Measurements from ENCODE around the gene KIF26A. TPM values are rescaled to one million over a fixed set of nuclear protein-coding genes. Genes with fewer than 3 reads are reported as not detected.

The KIF26A gene
- total and polyA plus RNA-seq, 2 experiments from 2014 or later: 5.6 to 103 TPM

- Mint-ChIP-seq H3K4me3 (no peak overlapping the region), H3K27ac (no peak overlapping the region), H3K36me3 (ENCODE audit: low read depth) (no peaks in the 10 kb centered on the region; the same call in 2 of the 3 replicates), H3K4me1 (peaks cover 34% of the 10 kb centered on the region), H3K27me3 (ENCODE audit: insufficient read depth, low read depth, poor library complexity) (peaks cover 13% of the 10 kb centered on the region), H3K9me3 (no peaks in the 10 kb centered on the region)
- H3K27ac ChIP-seq (ENCODE audit: low read depth): no peak overlapping the region
- no peak for TF ChIP-seq NANOG (IDR thresholded peaks at IDR 0.05; ENCODE audit: borderline replicate concordance)
- TF ChIP-seq JUNB (IDR thresholded peaks at IDR 0.05; ENCODE audit: unreplicated experiment): no peak
- TF ChIP-seq EZH2 (IDR thresholded peaks at IDR 0.05; ENCODE audit: low read depth, unreplicated experiment): no peak
- no peak for TF ChIP-seq ZNF331 (CRISPR knock-in tag; IDR thresholded peaks at IDR 0.05; ENCODE audit: low read depth)
- no peak for TF ChIP-seq ZNF462 (CRISPR knock-in tag; IDR thresholded peaks at IDR 0.05)
- TF ChIP-seq EZH2phosphoT487 (IDR thresholded peaks at IDR 0.05; ENCODE audit: unreplicated experiment): no peak
- no peak for TF ChIP-seq ZNF114 (CRISPR knock-in tag; IDR thresholded peaks at IDR 0.05)
- no peak for TF ChIP-seq POLR2AphosphoS5 (IDR thresholded peaks at IDR 0.05; ENCODE audit: low read depth)
- TF ChIP-seq, protein P1, sequence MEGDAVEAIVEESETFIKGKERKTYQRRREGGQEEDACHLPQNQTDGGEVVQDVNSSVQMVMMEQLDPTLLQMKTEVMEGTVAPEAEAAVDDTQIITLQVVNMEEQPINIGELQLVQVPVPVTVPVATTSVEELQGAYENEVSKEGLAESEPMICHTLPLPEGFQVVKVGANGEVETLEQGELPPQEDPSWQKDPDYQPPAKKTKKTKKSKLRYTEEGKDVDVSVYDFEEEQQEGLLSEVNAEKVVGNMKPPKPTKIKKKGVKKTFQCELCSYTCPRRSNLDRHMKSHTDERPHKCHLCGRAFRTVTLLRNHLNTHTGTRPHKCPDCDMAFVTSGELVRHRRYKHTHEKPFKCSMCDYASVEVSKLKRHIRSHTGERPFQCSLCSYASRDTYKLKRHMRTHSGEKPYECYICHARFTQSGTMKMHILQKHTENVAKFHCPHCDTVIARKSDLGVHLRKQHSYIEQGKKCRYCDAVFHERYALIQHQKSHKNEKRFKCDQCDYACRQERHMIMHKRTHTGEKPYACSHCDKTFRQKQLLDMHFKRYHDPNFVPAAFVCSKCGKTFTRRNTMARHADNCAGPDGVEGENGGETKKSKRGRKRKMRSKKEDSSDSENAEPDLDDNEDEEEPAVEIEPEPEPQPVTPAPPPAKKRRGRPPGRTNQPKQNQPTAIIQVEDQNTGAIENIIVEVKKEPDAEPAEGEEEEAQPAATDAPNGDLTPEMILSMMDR (conservative IDR thresholded peaks at IDR 0.05; ENCODE audit: low read depth in 2 of 2): no peak
- TF ChIP-seq, protein P2, sequence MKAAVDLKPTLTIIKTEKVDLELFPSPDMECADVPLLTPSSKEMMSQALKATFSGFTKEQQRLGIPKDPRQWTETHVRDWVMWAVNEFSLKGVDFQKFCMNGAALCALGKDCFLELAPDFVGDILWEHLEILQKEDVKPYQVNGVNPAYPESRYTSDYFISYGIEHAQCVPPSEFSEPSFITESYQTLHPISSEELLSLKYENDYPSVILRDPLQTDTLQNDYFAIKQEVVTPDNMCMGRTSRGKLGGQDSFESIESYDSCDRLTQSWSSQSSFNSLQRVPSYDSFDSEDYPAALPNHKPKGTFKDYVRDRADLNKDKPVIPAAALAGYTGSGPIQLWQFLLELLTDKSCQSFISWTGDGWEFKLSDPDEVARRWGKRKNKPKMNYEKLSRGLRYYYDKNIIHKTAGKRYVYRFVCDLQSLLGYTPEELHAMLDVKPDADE (IDR thresholded peaks at IDR 0.05): no peak
- no peak for TF ChIP-seq REST (IDR thresholded peaks at IDR 0.05; ENCODE audit: unreplicated experiment)
- no peak for TF ChIP-seq CREB1 (CRISPR knock-in tag; IDR thresholded peaks at IDR 0.05; ENCODE audit: low read depth)
- no peak for TF ChIP-seq STAT1 (IDR thresholded peaks at IDR 0.05; ENCODE audit: unreplicated experiment)
- peaks cover 13% of the 10 kb centered on the region for H3K4me1 ChIP-seq (ENCODE audit: insufficient read depth)
- H3K9me2 ChIP-seq (ENCODE audit: insufficient read depth): no peaks in the 10 kb centered on the region
- H3K4me2 ChIP-seq: no peak overlapping the region
- H3K4me3 ChIP-seq: no peak overlapping the region
- ATAC-seq: no peak
- no peaks in the 10 kb centered on the region for H3F3A ChIP-seq (replicated peaks; ENCODE audit: low read depth)
- H3K36me3 ChIP-seq (ENCODE audit: insufficient read depth): no peaks in the 10 kb centered on the region
- peaks cover 4% of the 10 kb centered on the region; the same call in 1 of the 2 replicates for H3K27me3 ChIP-seq (ENCODE audit: insufficient read depth)
- no peak for DNase-seq (ENCODE audit: low spot score)
- peaks cover 86% of the 10 kb centered on the region for H3K79me2 ChIP-seq (replicated peaks; ENCODE audit: insufficient read depth)
- no peak overlapping the region for H2AFZ ChIP-seq
- peaks cover 4% of the 10 kb centered on the region for H4K20me1 ChIP-seq (replicated peaks; ENCODE audit: insufficient read depth)
These were observed 4.6 kb downstream of the KIF26A start for GRCh38 chr14:104142946-104143470.
